Osteoblast (primary cell): Measurements from ENCODE around the gene ZNF592. TPM values are rescaled to one million over a fixed set of nuclear protein-coding genes. Genes with fewer than 3 reads are reported as not detected.

Experiments used
- DNase-seq: peaks from one replicate; pipeline ENCODE4 v3.0.0; 2011; ENCODE audit warnings: low spot score, mixed read lengths; ENCODE audit not compliant: insufficient read length; ENCODE audit errors: missing footprints
- H2AFZ ChIP-seq: 2 replicates; pipeline ENCODE4 v1.6.0; 2011; ENCODE audit warnings: mild to moderate bottlenecking, low read length
- H3K27ac ChIP-seq: 2 replicates; pipeline ENCODE4 v1.5.1; 2011; ENCODE audit warnings: mild to moderate bottlenecking, low read depth, low read length, moderate library complexity
- H3K27me3 ChIP-seq: 2 replicates; pipeline ENCODE4 v1.6.0; 2012; ENCODE audit warnings: mild to moderate bottlenecking, control low read depth, inconsistent platforms, low read length, moderate library complexity; ENCODE audit not compliant: insufficient read depth
- H3K36me3 ChIP-seq: 2 replicates; pipeline ENCODE4 v1.5.1; 2011; ENCODE audit warnings: mild to moderate bottlenecking, low read length, control low read depth, moderate library complexity; ENCODE audit not compliant: insufficient read depth
- H3K4me1 ChIP-seq: 2 replicates; pipeline ENCODE4 v1.5.1; 2011; ENCODE audit warnings: mild to moderate bottlenecking, low read length, control low read depth, moderate library complexity; ENCODE audit not compliant: insufficient read depth
- H3K4me2 ChIP-seq: 2 replicates; pipeline ENCODE4 v1.6.0; 2011; ENCODE audit warnings: mild to moderate bottlenecking, low read length; ENCODE audit not compliant: insufficient read depth
- H3K4me3 ChIP-seq: fragments of 200-600 bp; sonication (generic); 3 replicates; pipeline ENCODE4 v1.5.1; 2012; ENCODE audit warnings: mild to moderate bottlenecking, low read length, inconsistent platforms; ENCODE audit not compliant: insufficient read depth
- H3K79me2 ChIP-seq: 2 replicates; pipeline ENCODE4 v1.6.0; 2012; ENCODE audit warnings: mild to moderate bottlenecking, low read length, control low read depth, inconsistent platforms; ENCODE audit not compliant: insufficient read depth
- H3K9me3 ChIP-seq: 2 replicates; pipeline ENCODE4 v1.5.1; 2011; ENCODE audit warnings: low read depth, low read length, control low read depth
- H4K20me1 ChIP-seq: 2 replicates; pipeline ENCODE4 v1.6.0; 2012; ENCODE audit warnings: mild to moderate bottlenecking, low read length, control low read depth; ENCODE audit not compliant: insufficient read depth
- total RNA-seq: library from RNA; depleted of rRNA; stranded (reverse); fragments of >200 nt; gene quantifications from 2 replicates; pipeline ENCODE4 v1.2.3, GENCODE V29; 2012
- TF ChIP-seq, protein P1 (sequence below): IDR thresholded peaks from 2 replicates; pipeline ENCODE4 v1.5.1; 2011; ENCODE audit warnings: mild to moderate bottlenecking, low read depth, low read length, moderate library complexity; ENCODE audit errors: extremely low read depth

Gene ZNF592
- total RNA-seq, 1 donor, result 11.2 TPM

DNA sequence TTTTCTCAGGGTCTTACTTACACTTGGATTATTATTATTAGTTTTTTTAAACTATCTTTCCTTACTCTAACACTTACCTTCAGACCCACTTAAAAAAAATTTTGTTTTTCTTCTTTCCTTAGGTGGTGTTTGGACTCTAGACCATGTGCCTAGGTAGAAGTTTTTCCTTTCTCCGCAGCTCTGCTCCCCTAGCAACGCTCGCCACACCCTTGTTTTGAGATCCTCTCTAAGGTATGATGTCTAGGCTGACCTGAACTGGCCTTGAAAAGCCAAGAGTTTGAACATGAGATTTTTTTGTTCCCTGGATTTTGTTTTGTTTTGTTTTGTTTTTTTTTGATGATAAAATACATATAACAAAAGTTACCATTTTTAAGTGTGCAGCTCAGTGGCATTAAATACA is 16.2 kb downstream of the ZNF592 start:
- H3K4me1 ChIP-seq, result peaks cover 12% of the 10 kb centered on the region
- H3K27ac ChIP-seq, result no peak overlapping the region
- TF ChIP-seq, protein P1, sequence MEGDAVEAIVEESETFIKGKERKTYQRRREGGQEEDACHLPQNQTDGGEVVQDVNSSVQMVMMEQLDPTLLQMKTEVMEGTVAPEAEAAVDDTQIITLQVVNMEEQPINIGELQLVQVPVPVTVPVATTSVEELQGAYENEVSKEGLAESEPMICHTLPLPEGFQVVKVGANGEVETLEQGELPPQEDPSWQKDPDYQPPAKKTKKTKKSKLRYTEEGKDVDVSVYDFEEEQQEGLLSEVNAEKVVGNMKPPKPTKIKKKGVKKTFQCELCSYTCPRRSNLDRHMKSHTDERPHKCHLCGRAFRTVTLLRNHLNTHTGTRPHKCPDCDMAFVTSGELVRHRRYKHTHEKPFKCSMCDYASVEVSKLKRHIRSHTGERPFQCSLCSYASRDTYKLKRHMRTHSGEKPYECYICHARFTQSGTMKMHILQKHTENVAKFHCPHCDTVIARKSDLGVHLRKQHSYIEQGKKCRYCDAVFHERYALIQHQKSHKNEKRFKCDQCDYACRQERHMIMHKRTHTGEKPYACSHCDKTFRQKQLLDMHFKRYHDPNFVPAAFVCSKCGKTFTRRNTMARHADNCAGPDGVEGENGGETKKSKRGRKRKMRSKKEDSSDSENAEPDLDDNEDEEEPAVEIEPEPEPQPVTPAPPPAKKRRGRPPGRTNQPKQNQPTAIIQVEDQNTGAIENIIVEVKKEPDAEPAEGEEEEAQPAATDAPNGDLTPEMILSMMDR, result no peak
- H3K27me3 ChIP-seq, result no peaks in the 10 kb centered on the region
- no peak overlapping the region for H3K4me2 ChIP-seq
- peaks cover 27% of the 10 kb centered on the region for H3K36me3 ChIP-seq
- H2AFZ ChIP-seq, result no peak overlapping the region
- H3K9me3 ChIP-seq, result no peaks in the 10 kb centered on the region
- DNase-seq, result no peak
- no peak overlapping the region for H3K4me3 ChIP-seq
- H4K20me1 ChIP-seq, result peaks cover 69% of the 10 kb centered on the region
- peaks cover 94% of the 10 kb centered on the region for H3K79me2 ChIP-seq

DNA sequence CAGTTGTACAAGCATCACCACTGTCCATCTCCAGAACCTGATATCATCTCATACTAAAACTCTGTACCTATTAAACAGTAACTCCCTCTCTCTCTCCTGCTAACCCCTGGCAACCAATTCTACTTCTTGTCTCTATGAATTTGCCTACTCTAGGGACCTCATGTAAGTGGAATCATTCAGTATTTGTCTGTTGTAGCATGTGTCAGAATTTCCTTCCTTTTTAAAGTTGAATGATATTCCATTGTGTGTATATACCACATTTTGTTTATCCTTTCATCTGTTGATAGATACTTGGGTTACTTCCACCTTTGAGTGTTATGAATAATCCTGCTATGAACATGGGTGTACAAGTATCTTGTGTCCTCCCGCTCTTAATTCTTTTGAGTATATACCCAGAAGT is 16.6 kb downstream of the ZNF592 start:
- Histone ChIP-seq H3K79me2 (peaks cover 94% of the 10 kb centered on the region), H4K20me1 (peaks cover 69% of the 10 kb centered on the region), H3K4me1 (peaks cover 12% of the 10 kb centered on the region), H2AFZ (no peak overlapping the region), H3K27ac (no peak overlapping the region), H3K4me2 (no peak overlapping the region), H3K9me3 (no peaks in the 10 kb centered on the region), H3K36me3 (peaks cover 30% of the 10 kb centered on the region), H3K4me3 (no peak overlapping the region), H3K27me3 (no peaks in the 10 kb centered on the region)
- no peak for DNase-seq
- TF ChIP-seq, protein P1, result no peak

DNA sequence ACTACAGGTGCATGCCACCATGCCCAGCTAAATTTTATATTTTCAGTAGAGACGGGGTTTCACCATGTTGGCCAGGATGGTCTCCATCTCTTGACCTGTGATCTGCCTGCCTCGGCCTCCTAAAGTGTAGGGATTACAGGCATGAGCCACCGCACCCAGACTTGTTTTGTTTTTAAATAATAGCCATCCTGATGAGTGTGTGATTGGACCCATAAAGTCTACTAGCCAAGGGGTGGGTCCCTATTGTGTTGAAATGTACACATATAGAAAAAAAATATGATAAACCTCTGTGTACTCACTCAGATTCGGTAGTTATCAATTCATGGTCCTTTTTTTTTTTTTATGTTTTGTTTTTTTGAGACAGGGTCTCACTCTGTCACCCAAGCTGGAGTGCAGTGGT is 17.3 kb downstream of the ZNF592 start:
- Histone ChIP-seq H2AFZ (no peak overlapping the region), H3K27ac (no peak overlapping the region), H4K20me1 (peaks cover 63% of the 10 kb centered on the region), H3K9me3 (no peaks in the 10 kb centered on the region), H3K79me2 (peaks cover 94% of the 10 kb centered on the region), H3K27me3 (no peaks in the 10 kb centered on the region), H3K4me1 (peaks cover 12% of the 10 kb centered on the region), H3K4me2 (no peak overlapping the region), H3K4me3 (no peak overlapping the region), H3K36me3 (peaks cover 30% of the 10 kb centered on the region)
- DNase-seq, result no peak
- TF ChIP-seq, protein P1, result no peak

DNA sequence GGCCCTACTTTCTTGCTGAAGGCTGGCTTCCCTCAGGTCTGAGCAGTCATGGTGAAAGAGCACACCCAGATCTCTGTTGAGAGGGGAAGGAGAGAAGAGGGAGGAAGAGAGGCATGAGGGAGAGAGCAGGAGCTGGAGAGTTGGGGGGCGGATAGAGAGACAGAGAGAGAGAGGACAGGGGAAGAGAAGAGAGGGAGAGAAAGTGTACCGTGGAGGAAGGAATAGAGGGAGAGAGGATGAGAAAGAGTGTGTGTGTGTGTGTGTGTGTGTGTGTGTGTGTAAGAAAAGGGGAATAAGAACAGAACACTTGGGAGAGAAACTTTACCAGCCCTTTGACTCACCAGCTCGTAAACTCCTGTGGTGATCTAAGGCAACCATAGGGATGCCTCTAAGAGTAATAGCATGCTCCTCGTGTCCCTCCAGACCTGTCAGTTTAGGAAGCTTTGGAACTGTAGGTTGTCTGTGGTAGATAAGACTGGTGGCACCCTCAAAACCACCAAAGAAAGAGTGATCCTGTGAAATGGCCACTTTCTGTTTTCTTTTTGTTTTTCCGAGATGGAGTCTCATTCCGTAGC is 18.2 kb downstream of the ZNF592 start:
- H4K20me1 ChIP-seq, result peaks cover 59% of the 10 kb centered on the region
- peaks cover 94% of the 10 kb centered on the region for H3K79me2 ChIP-seq
- peaks cover 30% of the 10 kb centered on the region for H3K36me3 ChIP-seq
- peaks cover 9% of the 10 kb centered on the region for H3K4me1 ChIP-seq
- DNase-seq, result peak; percentile 67
- no peak overlapping the region for H3K4me3 ChIP-seq
- H2AFZ ChIP-seq, result no peak overlapping the region
- no peaks in the 10 kb centered on the region for H3K27me3 ChIP-seq
- peak overlapping the region; percentile 25 for H3K27ac ChIP-seq
- no peaks in the 10 kb centered on the region for H3K9me3 ChIP-seq
- TF ChIP-seq, protein P1, result no peak
- no peak overlapping the region for H3K4me2 ChIP-seq
